ENCODE measurements around the gene TRIP10.

GRCh38 chr19:6729573-6730152, 9.8 kb upstream of the TRIP10 start:
- TF ChIP-seq CTCF (conservative IDR thresholded peaks at IDR 0.05; ENCODE audit: low read depth, low read length) (no peak), POLR2A (IDR thresholded peaks at IDR 0.05; ENCODE audit: low read depth, low read length) (no peak), BHLHE40 (IDR thresholded peaks at IDR 0.05; ENCODE audit: low read depth, low read length) (no peak), CEBPB (IDR thresholded peaks at IDR 0.05; ENCODE audit: low read depth, low read length) (no peak), RCOR1 (IDR thresholded peaks at IDR 0.05; ENCODE audit: insufficient replicate concordance, low read length) (no peak), RFX5 (IDR thresholded peaks at IDR 0.05; ENCODE audit: low read depth, low read length) (no peak), RAD21 (IDR thresholded peaks at IDR 0.05; ENCODE audit: low read length) (no peak), CHD1 (IDR thresholded peaks at IDR 0.05; ENCODE audit: low read depth, low read length) (no peak), MXI1 (IDR thresholded peaks at IDR 0.05; ENCODE audit: borderline replicate concordance, low read depth, low read length) (no peak), MAZ (IDR thresholded peaks at IDR 0.05; ENCODE audit: borderline replicate concordance, low read depth, low read length) (no peak), FOS (IDR thresholded peaks at IDR 0.05; ENCODE audit: low read depth, low read length) (no peak), MAFK (IDR thresholded peaks at IDR 0.05; ENCODE audit: low read depth, low read length) (no peak)
- TF ChIP-seq, protein P1, sequence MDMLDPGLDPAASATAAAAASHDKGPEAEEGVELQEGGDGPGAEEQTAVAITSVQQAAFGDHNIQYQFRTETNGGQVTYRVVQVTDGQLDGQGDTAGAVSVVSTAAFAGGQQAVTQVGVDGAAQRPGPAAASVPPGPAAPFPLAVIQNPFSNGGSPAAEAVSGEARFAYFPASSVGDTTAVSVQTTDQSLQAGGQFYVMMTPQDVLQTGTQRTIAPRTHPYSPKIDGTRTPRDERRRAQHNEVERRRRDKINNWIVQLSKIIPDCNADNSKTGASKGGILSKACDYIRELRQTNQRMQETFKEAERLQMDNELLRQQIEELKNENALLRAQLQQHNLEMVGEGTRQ (IDR thresholded peaks at IDR 0.05; ENCODE audit: low read depth, low read length) = no peak
